ENCODE results near the gene GRM6. TPM values are rescaled to one million over a fixed set of nuclear protein-coding genes. Genes with fewer than 3 reads are reported as not detected.

The GRM6 gene
- not detected for total RNA-seq
- long read RNA-seq, donor 1, result 0 reads
- long read RNA-seq, donor 2, result 0 reads

DNA sequence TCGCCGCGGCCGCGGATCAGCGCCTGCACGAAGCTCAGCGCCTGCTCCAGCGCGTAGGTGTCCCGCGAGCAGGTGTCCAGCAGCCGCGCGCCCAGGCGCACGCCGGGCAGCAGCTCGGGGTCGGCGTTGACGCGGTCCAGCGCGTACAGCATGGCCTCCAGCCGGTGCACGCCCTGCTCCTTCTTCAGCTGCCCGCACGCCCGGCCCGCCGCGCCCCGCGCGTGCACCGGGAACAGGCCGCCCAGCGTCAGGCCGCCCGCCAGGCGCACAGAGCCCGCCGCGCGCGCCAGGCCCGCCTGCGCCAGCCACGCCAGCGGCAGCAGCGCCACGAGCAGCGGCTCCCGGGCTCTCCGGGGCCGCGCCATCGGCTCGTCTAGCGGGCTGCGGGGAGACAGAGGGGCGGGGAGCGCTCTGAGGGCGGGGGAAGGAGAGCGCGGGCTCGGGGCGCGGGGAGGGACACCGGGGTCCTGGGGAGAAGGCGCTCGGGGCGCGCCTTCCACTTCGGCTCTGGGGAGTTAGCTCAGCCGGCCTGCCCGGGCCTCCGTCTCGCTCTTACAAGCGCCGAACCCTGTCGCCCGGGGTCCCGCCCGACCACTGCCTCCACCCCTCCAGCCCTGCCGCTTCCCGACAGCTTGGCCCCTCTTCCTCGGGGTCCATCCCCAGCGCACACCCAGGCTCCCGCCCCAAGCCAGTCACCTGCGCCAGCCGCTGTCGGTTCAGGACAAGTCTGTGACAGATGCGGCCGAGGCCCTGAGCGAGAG lies at the start of gene GRM6:
GRM6 (minus strand) TSS at position 741 of the 761 bp plus-strand sequence; CDS start at position 365, 376 bp downstream.
- no peak for DNase-seq (ENCODE audit: low spot score)
- intact Hi-C loops (cut with DNase I), result no loop called here

DNA sequence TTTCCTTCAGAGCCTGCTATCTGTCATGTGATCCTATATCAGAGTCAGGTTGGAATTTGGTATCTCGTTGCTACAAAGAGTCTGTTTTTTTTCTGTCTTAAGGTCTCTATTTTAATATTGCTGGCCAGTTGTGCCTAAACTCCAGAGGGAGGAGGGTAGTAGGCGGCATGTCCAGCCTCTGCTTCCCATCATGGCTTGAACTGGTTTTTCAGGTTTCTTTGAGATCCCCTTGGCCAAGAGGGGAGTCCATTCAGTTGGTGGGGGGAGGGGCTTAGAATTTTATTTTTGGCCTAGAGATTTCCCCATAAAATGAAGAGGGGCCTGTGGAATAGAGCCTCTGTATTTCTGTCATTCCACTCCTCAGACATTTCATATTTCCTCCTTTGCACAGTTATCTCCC lies 49.6 kb upstream of the GRM6 start:
- no peak for DNase-seq (ENCODE audit: low spot score)
- intact Hi-C loops (cut with DNase I), result loop anchor here in 1 of 2 donors (5.0 kb wide), 1 partner anchor 1153 kb away; no protein-coding TSS in a partner anchor

GRCh38 chr5:179033004-179033580 lies 38.0 kb upstream of the GRM6 start:
- DNase-seq (ENCODE audit: low spot score), result no peak
- intact Hi-C loops (cut with DNase I), result no loop called here

DNA sequence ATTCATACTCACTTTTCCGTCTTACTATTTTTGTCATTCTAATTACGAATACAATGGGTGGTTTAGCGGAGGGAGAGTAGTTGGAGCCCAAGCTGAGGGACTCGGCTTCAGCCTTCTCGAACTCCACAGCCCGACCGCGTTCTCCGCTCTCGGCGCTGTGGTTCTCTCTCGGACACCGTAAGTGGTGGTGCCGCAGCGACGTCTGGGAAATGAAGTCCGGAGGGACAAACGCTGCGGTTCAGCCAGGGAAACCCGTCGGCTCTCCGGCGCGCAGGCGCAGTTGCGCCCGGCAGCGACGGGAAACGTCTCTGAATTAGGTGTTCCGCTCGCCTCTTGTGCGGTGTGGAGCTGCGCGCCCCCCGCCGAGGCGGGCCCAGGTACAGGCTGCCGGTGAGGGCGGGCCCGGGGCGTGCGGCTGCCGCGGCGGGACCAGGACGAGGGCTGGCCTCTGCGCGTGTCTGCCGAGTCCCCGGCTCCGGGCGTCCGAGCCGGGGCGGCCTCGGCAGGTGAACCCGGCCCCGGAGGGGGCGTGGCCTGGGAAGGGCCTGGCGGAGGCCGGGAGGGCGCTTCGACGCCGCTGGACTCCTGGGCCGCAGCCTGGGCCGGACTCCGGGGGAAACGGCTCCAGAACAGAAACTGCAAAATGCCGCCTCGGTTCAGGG lies 28.5 kb upstream of the GRM6 start, which contains the start of gene ZNF879:
ZNF879 (plus strand) TSS at position 277 of the 662 bp plus-strand sequence. CDS start 1,201 bp downstream, outside the sequence.
- DNase-seq (ENCODE audit: low spot score), result peak; percentile 98
- intact Hi-C loops (cut with DNase I), result loop anchor here in 1 of 2 donors (10.0 kb wide), 1 partner anchor 79 kb away; the partner anchor contains the start of gene ZNF454

- intact Hi-C loops (cut with DNase I), result no loop called here
- DNase-seq (ENCODE audit: low spot score), result no peak
Observed at GRCh38 chr5:179008667-179009066, 13.5 kb upstream of the GRM6 start.

DNA sequence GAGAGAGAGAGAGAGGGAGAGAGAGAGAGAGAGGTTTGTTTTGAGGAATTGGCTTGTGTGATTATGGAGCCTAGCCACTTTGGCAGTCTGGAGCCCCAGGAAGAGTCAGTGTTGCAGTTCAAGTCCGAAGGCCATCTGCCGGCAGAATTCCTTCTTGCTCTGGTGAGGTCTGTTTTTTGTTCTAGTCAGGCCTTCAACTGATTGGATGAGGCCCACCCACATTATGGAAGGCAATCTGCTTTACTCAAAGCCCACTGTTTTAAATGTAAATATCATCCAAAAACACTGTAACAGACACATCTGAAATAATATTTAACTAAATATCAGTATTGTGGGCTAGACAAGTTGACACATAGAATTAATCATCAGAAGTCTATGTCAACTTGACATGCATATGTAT lies 11.4 kb upstream of the GRM6 start:
- DNase-seq (ENCODE audit: low spot score), result no peak
- intact Hi-C loops (cut with DNase I), result no loop called here

DNA sequence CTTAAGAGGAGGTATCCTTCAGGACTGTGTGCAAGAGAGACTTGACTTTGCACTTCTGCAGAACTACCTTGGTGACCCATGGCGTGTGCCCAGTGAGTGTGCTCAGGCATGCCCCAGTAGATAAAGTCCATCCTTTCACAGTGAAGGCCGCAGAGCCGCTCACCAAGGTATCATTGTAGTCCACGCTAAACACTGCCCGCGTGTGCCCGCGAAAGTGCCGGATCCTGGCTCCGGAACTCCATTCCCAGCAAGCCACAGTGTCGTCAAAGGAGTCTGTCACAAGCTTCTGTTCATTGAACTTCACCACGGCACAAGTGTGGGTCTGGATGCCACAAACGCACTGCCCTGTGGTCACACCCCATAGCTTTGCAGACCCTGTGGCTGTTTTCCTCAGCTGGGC lies 3.3 kb upstream of the GRM6 start:
- intact Hi-C loops (cut with DNase I), result no loop called here
- no peak for DNase-seq (ENCODE audit: low spot score)

DNA sequence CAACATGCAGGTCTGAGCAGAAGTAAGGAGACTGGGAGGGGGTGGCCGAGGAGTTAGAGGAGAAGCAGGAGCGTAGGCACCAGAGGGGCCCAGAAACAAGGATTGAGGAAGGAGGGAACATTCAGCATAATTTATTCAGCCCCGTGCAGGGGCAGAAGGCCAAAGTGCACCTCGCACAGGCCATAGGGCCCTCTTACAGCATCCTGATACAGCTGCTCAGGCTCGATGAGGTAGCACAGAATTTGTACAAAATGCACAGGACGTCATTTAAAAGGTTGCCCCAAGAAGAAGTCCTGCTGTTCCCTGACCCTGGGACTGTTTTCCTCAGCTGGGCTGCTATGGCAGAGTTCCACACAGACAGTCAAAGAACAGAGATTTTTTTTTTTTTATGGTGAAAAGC lies 2.1 kb upstream of the GRM6 start:
- no peak for DNase-seq (ENCODE audit: low spot score)
- intact Hi-C loops (cut with DNase I), result no loop called here

GRCh38 chr5:178996156-178996555 lies 1.0 kb upstream of the GRM6 start:
- no peak for DNase-seq (ENCODE audit: low spot score)
- intact Hi-C loops (cut with DNase I), result no loop called here

DNA sequence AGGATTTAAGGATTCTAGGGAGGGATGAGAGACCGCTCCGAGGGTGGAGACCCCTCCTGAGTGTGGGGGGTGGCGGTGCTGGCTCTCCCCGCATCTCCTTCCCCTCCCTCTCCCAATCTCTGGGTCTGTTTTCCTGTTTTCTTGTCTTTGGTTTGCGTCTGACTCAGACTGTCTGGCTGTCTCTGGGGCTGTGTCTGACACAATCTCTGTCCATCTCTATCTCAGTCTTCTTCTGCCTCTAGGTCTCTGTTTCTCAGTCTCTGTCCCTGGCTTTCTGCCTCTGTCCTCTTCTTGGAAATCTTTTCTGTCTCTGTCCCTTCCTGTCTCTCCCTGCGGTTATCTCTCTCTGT lies 196 bp upstream of the GRM6 start:
- intact Hi-C loops (cut with DNase I), result no loop called here
- DNase-seq (ENCODE audit: low spot score), result no peak

DNA sequence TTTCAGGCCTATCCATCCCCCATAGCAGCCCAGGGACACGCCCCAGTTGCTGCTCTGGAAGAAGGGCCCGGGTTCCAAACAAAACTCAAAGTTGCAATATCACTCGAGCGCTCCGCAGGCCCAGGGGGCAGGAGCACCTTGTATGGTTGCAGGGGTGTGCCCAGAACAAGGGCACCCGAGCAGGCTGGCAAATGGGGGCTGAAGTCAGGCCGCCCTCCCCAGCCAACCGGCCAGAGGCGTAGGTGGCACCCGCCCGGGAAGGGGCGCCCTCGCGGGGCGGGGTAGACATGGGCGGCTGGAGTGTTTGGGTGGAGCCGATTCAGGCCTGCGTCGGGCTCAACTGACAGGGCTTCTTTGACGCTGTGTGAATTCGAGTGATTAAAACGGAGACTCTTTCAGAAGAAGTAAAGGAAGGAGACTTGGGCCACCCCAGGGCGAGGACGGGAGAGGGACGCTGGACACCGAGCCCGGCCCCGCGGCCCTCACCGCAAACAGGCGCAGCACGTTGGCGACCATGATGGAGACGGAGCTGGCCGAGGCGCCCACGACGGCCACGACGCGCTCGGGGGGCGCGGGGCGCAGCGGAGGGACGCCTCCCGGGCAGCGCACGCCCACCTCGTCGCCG lies 1.1 kb downstream of the GRM6 start:
- intact Hi-C loops (cut with DNase I), result no loop called here

DNA sequence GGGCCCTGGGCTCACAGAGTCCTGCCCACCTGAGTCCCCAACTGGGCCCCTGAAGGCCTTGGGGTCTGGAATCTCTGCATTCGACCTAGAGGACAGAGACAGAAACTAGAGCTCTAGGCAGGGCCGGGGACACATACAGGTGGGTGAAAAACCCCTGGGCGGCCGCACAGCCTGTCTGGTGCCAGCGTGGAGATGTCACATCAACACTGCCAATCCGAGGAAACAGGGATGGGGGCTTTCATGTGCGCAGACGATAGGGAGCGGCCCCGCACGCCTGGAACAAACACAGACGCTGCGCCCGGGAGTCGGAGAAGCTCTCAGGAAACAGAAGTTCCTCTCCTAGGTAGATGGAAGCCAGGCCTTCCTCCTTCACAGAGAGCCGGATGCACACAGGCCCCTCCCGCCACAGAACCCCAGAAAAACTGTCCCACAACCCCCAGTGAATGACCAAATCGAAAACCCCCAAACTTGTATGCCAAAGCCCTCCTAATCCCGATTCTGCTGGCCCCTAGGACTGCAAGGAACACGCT lies 1.8 kb downstream of the GRM6 start:
- DNase-seq (ENCODE audit: low spot score), result no peak
- intact Hi-C loops (cut with DNase I), result no loop called here

More for the DNA sequence above, 1.1 kb downstream of the GRM6 start:
- DNase-seq (ENCODE audit: low spot score), result no peak

DNA sequence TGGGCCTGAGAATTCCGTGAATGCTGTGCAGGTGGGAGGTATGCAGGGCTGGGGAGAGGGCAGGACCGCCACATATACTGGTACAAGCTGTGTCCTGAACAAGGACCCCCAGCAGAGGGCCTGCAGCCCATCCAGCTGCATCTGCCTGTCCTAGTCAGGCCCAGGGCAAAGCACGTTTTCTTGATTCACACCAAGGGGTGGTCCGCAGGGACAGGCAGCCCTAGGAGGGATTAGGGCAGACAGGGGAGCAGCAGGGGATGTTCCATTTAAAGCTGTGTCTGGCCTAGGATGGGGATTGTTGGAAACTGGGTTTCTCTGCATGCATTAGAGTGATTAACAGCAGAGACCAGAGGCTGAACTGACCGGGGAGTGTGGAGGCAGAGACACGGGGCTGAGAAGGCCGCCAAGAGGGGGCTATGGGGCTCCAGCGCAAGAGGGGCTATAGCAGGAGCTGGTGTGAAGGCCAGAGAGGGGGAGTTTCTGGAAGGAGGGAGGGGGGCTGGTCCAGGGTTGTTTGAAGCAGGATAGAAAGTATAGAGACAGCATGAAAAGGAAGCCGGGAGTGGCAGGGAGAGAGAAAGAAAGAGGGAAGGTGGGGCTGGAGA lies 2.7 kb downstream of the GRM6 start:
- peak; percentile 53 for DNase-seq (ENCODE audit: low spot score)
- intact Hi-C loops (cut with DNase I), result no loop called here

DNA sequence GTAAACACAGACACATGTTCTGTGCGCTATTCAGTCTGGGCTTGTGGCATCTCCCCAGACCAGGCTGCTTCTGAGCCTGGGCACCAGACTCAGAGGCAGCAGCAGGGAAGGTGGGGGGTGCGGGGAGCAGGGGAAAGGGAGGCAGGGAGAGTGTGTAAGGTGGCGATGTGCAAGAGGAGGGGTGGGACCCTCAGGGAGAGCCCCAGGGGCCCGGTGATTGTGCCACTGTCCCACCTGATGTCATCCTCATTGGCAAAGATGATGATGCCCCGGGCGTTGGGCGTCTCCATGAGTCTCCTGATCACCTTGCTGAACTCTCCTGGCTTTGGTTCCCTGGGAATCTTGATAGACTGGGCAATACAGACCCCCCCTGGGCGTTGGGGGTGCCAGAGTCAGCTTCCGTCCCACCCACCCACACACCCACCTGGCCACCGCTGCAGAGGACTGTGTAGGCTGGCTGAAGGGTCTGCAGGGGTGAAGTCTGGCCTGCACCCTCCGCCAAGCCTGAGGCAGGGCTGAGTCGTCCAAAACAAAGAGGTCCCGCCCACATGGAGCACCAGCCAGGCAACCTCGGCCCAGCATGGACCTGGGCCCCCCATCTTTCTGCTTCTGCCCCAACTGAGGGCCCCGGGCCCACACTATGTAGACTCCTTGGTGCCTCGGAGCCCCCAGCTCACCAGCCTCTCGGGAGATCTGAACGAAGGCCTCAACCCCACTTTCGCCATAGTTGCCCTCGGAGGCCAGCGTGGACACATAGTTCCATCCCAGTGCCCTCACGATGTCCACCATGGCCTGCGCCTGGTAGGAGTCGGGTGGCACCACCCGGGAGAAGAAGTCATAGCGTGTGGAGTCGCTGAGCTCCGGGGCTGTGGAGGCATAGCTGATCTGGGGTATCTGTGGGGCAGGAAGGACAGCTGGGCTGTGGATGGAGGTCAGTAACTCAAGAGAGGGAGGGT lies 3.7 kb downstream of the GRM6 start:
- DNase-seq (ENCODE audit: low spot score), result peak; percentile 76
- intact Hi-C loops (cut with DNase I), result no loop called here

DNA sequence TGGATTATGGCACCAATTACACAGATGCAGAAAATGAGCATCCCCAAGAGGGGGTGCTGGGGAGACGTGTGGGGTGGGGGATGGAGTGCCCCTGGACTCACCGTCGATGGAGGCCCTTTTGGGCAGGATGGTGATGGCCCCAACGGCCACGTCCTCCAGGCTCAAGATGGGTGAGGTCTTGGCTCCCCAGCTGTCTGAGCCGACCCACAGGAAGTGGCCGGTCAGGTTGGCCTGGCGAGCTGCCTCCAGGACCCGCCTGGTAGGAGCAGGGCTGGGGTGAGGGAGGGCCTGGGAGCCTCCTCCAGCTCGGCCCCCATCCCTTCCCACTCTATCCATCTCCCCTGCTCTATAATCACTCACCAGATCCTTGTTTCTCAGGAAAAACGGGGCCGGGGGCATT lies 4.6 kb downstream of the GRM6 start:
- intact Hi-C loops (cut with DNase I), result no loop called here
- DNase-seq (ENCODE audit: low spot score), result peak; percentile 57

DNA sequence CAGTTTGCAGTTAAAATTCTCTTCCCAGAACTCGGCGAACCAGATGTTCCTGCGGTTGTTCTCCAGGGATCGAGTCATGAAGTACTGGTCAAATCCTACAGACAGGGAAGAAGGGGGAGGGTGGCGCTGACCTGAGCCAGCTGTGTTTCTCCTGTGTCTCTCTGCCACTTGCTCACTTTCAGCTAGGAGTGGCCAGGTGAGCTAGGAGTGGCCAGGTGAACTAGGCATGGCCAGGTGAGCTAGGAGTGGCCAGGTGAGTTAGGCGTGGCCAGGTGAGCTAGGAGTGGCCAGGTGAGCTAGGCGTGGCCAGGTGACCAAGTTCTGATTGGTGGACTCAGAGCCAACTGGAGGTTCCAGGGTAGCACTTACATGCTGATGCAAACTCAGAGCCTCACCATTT lies 5.8 kb downstream of the GRM6 start:
- no peak for DNase-seq (ENCODE audit: low spot score)
- intact Hi-C loops (cut with DNase I), result no loop called here

DNA sequence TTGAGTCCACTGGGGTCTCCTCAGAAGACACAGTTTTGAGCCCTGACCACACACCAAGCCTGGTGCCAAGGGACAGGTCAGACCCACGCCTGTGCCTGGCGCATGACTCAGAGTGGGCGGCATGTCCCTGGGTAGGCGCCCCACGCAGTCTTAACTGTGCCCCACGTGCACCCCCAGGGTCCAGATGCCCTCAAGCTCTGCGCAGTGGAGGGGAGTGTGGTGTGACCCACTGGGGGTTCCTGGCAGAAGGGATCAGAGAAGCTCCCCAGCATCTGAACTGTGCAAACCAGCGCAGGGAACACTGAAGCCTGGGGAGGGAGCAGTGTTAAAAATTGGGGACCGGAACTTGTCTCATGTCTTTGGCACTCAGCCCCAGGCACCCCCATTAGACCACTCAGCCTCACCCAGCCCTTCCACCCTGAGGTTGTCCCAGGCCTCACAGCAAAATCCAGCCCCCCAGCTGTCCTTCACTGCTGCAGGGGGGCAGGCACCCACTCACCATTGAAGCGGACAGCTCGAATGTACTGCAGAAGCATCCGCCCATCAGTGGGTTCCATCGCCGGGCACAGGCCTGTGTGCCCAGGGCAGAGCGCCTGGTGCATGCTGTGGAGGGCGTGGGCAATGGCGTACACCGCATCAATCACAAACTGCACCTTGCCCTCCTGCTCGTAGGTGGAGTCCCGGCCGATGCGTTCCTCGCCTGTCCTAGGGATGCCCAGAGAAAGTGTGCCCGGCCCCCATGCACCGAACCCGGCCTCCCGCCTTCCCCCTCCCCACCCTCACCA lies 6.5 kb downstream of the GRM6 start:
- no peak for DNase-seq (ENCODE audit: low spot score)

More for the DNA sequence above, 6.5 kb downstream of the GRM6 start:
- intact Hi-C loops (cut with DNase I), result no loop called here
